ENCODE results near the gene INPP5A.
"Not testable (repeated sequence)": the region's sequence is repeated elsewhere in the genome, so short reads cannot be mapped to it uniquely, and the experiment has no call there.

Gene INPP5A

DNA sequence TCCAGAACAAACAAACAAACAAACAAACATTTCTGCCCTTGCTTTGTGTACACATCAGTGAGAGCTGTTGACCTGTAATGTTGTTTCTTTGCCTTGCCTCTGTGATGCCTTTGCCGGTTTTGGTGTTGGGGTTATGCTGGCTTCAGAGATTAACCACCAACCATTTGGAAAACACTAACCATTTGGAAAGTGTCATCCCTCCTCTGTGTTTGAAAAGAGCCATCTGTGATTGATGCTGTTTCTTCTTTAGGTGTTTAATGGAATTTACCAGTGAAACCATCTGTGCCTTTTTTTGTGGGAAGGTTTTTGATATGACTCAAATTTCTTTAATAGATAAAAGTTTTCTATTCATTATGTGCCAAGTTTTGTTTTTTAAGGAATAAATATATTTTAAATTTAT is 46.5 kb downstream of the INPP5A start:
- no peak for DNase-seq

DNA sequence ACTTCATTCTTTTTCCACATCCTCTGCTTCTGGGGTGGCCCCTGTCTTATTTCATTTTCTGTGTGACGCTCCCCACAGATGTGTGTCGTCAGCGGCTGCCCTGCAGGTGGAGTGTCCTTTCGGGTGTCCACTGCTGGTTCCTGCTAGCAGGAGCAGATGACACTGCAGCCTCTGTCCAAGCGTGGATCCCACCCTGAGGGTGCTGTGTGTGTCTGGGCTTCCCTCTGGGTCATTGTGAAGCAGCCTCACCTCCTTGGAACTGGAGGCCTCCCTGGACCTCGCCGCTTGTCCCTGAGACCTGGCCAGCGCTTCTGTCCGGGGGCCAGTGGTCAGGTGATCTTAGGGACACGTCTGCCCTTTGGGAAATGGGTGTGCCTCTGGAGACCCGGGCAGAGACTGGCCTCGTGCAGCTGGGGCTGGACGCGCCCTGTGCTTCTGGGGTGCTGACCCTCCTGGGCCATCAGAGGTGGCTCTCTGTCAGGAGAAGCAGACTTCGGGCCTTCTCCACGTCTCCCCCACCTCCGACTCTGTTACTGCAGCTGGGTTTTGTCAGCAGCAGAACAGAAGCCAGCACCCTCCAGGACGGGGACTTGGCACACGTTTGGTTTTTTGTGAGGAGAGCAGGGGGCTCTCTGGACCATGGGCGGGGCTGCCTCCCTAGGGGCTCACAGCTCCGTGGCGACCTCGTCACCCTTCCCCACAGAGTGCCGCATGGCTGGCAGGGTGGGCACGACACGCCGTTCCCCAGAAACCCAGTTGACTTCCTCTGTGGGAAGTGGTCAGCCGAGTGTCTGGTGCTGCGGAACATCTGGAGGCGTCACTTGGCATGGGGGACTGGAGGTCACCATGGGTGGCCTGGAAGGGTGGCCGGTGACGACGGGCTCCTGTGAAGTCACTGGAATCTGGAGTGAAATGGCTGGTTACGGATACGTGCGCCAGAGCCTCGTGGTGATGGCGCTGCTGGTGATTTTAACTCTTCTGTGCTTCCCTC is 48.4 kb downstream of the INPP5A start:
- DNase-seq: peak; percentile 18

DNA sequence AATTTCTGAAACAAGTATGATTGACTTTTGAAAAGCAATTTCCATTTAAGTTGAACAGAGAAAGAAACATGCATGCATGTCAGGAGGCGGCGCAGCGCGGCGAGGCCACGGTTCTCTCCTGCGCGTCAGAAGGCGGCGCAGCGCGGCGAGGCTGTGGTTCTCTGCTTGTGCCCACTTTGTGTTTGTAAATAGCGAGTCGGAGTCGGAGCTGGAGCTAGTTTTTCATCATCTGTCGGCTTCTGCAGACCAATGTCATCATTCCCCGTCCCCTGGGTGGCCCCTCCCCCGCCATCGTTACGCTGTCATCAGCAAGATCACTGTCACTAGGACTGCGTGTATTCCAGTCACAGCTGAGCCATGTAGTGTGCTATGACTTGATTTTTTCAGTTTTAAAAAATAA is 49.2 kb downstream of the INPP5A start:
- DNase-seq: no peak

DNA sequence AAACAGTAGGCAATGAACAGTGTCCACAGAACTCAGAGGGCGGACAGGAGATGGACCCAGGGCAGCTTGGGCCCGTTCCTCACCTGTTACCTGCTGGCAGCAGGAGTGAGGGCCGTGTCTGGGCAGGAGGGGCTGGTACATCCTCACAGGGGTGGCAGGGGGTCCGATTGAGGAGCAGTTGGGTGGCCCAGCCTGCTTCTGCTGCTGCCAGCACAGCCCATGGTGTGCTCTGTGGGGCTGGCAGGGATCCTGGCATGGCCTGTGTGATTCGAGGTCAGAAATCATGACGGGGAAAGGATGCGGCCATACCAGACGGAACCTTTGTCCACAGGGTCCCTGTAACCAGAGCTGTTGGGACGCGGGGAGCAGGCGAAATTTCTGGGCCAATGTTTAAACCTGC is 49.6 kb downstream of the INPP5A start:
- no peak for DNase-seq

DNA sequence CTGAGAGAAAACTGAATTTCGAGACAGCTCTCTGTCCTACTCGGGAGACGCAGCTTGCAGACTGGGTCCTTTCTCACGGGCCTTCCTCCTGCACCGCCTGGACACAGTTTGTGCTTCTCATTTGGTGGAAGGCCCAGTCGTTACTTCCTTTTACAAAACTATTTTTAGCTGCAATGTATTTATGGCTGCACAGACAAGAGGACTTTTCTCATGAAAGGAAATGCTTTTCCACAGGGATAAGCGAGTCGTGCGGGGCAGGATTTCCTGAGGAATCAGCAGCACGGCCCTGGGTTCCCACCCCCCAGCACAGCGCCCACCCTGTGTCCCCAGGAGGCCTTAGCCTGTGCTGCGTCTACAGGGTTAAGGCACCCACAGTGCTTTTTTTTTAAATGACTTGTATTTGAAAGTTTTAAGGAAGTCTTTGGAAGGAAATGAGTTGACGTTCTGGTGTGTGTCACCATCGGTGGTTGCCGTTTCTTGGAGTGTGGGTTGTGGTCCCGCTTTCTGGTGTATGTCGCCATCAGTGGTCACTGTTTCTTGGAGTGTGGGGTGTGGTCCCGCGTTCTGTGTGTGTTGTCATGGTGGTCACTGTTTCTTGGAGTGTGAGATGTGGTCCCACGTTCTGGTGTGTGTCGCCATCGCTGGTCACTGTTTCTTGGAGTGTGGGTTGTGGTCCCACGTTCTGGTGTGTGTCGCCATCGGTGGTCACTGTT is 50.9 kb downstream of the INPP5A start:
- peak; percentile 83 for DNase-seq

DNA sequence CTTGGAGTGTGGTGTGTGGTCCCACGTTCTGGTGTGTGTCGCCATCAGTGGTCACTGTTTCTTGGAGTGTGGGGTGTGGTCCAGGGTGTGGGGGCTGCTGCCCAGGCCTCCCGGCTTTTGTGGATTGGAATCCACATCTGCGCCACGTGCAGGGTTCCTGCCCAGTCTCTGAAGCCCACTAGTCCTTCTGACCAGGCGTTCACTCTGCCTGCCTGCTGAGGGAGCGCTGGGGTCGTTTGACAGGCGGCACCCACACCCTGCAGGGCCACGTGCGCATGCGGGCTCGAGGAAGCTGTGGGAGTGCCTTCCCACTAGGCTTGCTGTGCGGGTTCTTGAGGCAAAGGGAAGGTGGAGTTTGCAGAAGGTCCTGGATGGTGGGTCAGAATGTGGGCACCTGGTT is 51.4 kb downstream of the INPP5A start:
- DNase-seq: no peak

DNA sequence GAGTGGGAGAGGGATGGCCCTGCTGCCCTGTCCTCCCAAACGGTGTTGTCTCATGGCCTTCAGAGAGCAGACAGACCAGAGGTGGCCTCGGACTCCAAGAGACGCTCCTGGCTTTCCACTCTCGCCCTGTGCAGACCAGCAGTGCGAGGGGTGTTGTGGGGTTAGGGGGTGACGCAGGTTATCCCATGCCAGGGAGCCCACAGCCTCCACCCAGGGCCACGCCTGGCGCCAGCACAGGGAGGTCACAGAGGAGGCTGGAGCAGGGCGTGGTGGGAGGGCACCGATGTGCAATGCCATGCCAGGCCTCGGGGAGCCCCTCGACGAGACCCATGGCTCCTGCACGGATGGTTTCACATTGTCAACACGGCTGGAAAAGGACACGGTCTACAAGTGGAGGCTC is 52.1 kb downstream of the INPP5A start:
- DNase-seq: no peak

DNA sequence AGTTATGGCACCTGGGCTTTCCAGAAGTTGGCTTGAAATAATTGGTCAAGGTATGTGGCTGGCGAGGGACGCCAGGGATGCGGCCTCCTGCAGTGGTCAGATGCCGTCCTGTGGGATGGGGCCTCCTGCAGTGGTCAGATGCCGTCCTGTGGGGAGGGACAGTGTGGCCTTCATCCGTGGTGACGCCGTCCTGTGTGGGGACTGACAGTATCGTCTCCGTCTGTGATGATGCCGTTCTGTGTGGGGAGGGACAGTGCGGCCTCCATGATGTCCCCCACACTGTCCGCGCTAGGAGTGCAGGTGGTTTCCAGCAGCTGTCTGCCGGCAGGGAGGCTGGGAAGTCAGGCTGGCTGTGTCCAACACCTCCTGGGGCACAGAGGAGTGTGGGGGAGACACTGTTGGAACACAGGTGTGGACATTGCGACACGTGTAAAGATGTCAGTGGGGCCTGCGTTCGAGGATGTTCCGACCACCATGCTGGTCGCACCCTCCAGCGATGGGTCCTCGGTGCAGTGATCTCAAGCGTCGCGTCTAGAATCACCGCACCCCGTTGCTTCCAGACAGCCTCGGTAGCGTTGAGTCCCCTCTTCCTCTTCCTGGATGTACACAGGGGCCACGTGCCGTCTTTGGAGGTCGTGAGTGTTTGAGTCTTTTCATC is 52.6 kb downstream of the INPP5A start:
- DNase-seq: no peak

DNA sequence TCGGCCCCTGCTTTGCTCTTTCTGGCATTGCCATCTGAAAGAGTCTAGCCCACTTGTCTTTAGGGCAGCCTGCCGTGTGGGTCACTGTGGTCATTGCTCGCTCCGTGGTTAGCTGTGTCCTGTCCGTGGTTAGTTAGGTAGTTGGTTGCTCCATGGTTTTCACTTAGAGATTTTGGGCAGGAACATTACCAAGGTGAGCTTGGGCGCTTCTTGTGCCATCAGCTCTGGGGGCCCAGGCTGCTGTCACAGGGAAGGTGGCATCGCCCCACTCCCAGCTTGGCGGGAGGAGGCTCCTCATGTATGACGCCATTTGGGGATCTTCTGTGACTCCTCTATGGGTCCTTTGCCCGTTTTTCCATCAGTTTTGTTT is 53.1 kb downstream of the INPP5A start:
- no peak for DNase-seq

DNA sequence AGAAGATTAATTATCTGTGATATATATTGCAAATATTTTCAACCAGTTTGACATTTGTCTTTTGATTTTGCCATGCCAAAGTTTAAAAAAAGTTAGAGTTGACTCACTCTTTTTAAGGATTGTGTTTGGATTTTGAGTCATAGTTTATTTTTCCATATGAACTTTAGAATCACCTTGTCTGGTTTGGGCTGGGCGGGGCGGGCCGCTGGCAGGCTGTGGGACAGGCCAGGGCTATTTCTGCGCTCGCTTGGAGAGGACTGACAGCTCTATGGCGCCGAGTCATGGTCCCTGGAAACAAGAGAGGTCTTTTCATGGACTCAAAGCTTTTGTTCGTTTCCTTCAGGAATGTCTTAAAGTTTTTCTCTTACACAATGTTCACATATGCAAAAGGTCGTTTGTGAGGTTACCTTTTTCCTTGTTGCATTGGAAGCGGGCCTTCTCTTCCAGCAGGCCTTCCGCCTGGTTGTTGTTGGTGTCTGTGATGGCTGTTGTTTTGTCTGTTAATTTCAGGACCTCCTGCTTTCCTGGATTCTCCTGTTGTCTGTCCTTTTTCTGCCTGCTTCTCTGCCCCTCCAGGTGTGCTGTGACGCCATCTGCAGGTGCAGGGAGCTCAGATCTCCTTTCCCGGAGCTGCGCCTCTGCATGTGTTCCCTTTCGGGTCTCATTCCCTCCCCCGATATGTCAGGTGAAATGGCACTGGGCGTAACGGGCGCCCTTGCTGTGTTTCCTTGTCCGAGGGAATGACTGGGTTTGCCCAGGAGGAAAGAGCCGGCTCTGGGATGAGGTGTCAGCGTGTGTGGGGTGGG is 53.8 kb downstream of the INPP5A start:
- DNase-seq: no peak

DNA sequence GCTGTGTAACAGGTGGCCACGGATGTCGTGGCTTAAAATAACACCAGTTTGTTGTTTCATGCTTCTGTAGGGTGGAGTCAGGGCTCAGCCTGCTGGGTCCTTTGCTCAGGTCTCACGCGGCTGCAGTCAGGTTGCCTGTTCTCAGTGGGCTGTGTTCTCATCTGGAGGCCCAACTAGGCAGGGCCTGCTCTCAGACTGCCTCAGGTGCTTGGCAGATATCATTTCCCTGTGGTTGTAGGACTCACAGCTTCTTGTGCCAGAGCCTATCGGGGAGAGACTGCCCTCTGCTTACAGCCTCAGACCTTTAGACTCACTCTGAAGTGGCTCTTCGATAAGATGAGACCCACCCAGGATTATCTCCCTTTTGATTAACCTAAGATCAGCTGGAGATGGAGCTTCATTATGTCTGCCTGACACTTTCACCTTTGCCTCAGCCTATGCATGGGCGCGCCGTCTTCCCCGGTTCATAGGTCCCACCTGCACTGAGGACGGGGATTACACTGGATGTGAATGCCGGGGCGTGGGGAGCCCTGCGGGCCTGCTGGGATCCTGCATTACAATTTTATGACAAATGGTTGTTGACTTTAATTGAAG is 55.3 kb downstream of the INPP5A start:
- DNase-seq: no peak

DNA sequence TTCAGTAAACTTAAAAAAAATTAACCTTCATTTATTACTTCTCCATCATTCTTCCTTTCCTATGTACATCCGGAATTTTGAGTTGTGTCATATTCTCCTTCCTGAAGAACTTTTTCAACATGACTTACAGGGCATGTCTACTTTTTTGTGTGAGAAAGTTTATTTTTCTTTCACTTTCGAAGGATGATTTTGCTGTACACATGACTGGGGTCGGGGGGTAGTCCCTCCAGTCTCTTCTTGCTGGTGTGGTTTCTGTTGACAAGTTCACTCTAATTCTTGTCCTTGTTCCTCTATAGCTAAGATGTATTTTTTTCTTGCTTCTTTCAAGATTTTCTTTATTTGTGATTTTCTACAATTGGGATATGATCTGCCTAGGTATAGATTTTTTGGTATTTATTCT is 55.8 kb downstream of the INPP5A start:
- DNase-seq: no peak

DNA sequence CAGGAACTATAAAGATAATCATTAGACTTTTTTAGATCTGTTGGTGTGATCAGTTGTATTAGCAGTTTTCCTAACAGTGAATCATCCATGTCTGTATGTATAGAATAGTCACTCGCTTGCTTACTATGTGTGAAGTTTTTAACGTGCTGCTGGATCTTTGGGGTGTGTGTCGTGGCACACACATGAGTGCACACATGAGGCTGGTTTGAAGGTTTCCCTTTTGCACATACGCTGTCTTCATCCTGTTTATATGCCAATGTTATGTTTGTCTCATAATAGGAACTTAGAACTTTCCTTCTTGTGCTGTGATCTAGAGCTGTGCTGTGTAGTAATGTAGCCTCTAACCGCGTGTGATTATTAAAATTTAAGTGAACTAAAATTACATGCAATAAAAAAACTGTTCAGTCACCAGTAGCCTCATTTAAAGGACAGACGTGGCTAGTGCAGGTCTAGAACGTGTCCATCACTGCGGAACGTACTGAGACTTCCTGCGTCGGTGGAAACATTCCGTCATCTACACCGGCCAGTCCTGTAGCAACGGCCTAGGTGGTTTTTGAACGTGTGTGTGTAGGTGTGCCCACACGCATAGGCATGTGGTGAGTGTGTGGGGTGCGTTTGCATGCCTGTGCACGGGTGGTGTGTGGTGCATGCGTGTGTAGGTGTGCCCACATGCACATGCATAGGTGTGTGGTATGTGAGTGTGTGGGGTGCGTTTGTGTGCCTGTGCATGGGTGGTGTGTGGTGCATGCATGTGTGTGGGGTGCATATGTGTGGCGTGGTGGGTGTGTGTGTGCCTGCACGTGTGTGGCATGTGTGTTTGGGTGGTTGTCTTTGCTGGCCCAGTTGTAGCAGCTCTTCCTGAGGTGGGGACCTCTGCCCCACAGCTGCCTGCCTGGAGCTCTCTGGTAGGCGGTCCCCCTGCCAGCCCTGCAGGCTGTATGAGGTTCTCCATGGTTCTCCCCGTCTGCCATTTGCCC is 56.6 kb downstream of the INPP5A start:
- DNase-seq: no peak

DNA sequence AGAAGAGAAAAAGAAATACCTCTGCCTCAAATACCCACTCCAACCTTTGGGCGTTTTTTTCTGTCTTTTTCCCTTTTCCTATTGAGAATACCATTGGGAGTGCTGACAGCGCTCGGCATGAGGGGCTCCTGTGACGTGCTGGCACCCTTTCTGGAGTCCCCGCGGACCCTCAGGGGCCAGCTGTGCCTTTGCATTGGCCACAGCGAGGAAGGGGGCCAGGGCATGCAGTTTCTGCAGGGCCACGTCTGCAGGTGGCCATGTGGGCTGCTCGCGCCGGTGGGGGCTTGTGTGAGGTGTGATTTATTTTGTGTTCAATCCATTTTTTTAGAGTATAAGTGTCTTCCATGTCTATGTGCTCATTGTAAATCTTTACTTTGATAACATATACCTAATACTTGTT is 57.4 kb downstream of the INPP5A start:
- DNase-seq: no peak

DNA sequence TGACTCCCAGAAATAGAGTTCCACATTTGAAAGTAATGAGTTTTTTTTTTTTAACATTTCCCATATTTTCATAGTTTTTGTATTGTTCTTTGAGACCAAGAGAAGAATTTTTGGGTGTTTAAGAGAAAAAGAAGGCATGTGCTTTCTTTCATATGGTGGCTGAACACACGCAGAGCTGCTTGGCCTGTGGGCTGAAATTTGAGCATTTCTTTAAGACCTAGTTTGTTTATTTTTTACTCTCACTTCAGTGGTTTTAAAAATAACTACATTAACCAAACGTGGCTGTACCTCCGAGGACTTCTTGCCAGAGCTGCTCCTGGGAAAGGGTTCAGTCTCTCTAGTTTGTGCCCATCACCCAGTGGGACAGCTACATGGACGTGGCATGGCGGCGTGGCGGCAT is 58.3 kb downstream of the INPP5A start:
- no peak for DNase-seq

DNA sequence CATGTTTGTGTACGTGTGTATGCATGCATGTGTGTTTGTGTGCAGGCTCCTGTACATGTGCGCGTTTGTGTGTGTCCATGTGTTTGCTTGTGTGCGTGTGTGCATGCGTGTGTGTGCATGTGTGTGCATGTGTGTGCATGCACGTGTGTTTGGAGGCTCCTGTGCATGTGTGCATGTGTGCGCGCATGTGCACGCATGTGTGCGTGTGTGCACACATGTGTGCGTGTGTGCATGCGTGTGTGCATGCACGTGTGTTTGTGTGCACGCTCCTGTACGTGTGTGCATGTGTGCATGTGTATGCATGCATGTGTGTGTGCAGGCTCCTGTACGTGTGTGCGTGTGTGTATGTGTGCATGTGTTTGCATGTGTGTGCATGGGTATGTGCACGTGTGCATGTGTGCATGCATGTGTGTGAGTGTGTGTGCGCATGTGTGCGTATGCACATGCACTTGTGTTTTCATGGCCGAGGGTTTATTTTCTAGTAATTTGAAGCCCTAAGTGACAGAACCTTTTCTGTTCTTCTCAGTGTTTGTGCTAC is 59.2 kb downstream of the INPP5A start:
- no peak for DNase-seq

DNA sequence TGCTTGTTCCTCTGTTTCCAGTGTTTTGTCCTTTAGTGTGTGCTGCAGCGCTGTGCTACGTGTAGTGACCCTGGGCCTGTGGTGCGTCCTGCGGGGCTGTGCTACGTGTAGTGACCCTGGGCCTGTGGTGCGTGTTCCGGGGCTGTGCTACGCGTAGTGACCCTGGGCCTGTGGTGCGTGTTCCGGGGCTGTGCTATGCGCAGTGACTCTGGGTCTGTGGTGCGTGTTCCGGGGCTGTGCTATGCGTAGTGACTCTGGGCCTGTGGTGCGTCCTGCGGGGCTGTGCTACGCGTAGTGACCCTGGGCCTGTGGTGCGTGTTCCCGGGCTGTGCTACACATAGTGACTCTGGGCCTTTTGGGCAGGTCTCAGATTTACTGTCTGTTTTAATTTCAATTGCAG is 60.1 kb downstream of the INPP5A start:
- no peak for DNase-seq

DNA sequence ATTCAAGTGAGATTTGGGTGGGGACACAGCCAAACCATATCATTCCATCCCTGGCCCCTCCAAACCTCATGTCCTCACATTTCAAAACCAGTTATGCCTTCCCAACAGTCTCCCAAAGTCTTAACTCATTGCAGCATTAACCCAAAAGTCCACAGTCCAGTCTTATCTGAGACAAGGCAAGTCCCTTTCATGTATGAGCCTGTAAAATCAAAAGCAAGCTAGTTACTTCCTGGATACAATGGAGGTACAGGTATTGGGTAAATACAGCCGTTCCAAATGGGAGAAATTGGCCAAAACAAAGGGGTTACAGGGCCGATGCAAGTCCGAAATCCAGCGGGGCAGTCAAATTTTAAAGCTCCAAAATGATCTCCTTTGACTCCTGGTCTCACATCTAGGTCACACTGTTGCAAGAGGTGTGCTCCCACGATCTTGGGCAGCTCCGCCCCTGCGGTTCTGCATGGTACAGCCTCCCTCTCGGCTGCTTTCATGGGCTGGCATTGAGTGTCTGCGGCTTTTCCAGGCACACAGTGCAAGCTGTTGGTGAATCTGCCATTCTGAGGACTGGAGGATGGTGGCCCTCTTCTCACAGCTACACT is 61.5 kb downstream of the INPP5A start:
- DNase-seq: not testable (repeated sequence)

DNA sequence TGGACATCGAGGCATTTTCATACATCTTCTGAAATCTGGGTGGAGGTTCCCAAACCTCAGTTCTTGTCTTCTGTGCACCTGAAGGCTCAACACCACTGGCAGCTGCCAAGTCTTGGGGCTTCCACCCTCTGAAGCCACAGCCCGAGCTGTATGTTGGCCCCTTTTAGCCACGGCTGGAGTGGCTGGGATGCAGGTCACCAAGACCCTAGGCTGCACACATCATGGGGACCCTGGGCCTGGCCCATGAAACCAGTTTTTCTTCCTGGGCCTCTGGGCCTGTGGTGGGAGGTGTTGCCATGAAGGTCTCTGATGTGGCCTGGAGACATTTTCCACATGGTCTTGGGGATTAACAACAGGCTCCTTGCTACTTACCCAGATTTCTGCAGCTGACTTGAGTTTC is 62.1 kb downstream of the INPP5A start:
- DNase-seq: no peak

DNA sequence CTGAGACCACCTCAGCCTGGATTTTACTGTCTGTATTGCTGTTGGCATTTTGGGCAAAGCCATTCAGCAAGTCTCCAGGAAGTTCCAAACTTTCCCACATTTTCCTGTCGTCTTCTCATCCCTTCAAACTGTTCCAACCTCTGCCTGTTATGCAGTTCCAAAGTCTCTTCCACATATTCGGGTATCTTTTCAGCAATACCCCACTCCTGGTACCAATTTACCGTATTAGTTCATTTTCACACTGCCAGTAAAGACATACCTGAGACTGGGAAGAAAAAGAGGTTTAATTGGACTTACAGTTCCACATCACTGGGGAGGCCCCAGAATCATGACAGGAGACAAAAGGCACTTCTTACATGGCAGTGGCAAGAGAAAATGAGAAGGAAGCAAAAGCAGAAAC is 62.8 kb downstream of the INPP5A start:
- DNase-seq: no peak

DNA sequence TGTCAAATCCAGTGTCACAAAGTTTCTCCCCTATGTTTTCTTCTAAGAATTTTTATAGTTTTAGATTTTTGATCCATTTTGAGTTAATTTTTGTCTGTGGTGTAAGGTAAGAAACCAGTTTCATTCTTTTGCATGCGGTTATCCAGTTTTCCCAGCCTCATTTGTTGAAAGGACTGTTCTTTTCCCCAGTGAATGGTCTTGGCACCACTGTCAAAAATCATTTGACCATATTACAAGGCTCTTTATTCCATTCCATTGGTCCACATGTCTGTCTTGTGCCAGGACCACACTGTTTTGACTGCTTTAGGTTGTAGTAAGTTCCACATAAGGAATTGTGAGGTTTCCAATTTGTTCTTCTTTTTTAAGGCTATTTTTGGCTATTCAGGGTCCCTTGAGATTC is 64.0 kb downstream of the INPP5A start:
- DNase-seq: no peak
